IgD-negative memory B cell (primary cell): Measurements from ENCODE around the gene OOSP4A. TPM values are rescaled to one million over a fixed set of nuclear protein-coding genes. Genes with fewer than 3 reads are reported as not detected.
A peak's percentile ranks its signal among the peaks of the same experiment; 100 is the strongest.

ENCODE experiments used
- H3K27ac Mint-ChIP-seq, 3 donors: one replicate each; pipeline ENCODE4 v1.8.0; 2020 to 2022; ENCODE audit warnings: mild to moderate bottlenecking in 3 of 3, mixed read lengths in 3 of 3, moderate library complexity in 1 of 3
- H3K27me3 Mint-ChIP-seq: one replicate; pipeline ENCODE4 v1.8.0; 2021; ENCODE audit warnings: mixed read lengths
- H3K36me3 Mint-ChIP-seq: one replicate; pipeline ENCODE4 v1.8.0; 2020; ENCODE audit warnings: mild to moderate bottlenecking, mixed read lengths
- H3K4me1 Mint-ChIP-seq, 3 donors: one replicate each; pipeline ENCODE4 v1.8.0; 2020 to 2022; ENCODE audit warnings: mixed read lengths in 3 of 3, mild to moderate bottlenecking in 1 of 3
- H3K4me3 Mint-ChIP-seq, 4 donors: one replicate each; pipeline ENCODE4 v1.8.0; 2020 to 2022; ENCODE audit warnings: mild to moderate bottlenecking in 4 of 4, mixed read lengths in 4 of 4, moderate library complexity in 3 of 4
- H3K9me3 Mint-ChIP-seq, 3 donors: one replicate each; pipeline ENCODE4 v1.8.0; 2020 to 2021; ENCODE audit warnings: mixed read lengths in 3 of 3, mild to moderate bottlenecking in 1 of 3
- polyA plus RNA-seq: library from polyadenylated mRNA; unstranded; fragments of 300-500 nt; fragmentation: Illumina TruSeq; gene quantifications from one replicate; pipeline ENCODE4 v1.2.3, GENCODE V29; 2021

OOSP4A gene
- polyA plus RNA-seq, 1 donor from 2014 or later = not detected

DNA sequence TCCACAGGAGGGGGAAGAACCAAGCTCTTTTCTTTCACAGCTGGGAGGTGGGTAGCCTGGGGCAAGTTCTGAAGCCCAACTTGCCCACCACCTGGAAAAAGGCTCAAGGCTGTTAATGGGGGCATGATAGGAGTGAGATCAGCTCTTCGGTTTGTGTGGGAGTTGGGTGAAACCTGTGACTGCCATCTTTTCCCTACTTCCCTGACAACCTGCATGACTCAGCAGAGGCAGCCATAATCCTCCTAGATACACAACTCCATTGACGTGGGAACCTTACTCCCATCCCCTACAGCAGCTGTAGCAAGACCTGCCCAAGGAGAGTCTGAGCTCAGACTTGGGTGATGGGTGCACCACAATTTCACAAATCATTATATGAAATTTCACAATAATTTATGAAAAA, 39.9 kb downstream of the OOSP4A start:
- Mint-ChIP-seq H3K27me3 (peaks cover 6% of the 10 kb centered on the region), H3K4me3 (no peak overlapping the region), H3K27ac (peak overlapping the region in 1 of 3 donors; percentile 37), H3K4me1 (no peaks in the 10 kb centered on the region), H3K9me3 (no peaks in the 10 kb centered on the region), H3K36me3 (no peaks in the 10 kb centered on the region)

DNA sequence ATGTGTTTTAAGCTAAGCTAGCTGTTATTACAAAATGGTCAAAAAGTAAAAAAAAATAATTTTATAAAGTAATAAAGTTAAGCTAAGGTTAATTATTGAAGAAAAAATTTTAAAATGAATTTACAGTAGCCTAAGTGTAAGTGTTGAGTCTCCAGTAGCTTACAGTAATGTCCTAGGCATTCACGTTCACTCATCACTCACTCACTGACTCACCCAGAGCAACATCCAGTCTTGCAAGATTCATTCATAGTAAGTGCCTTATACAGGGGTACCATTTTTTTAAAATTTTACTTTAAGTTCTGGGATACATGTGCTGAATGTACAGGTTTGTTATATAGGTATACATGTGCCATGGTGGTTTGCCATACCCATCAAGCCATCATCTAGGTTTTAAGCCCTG, 41.5 kb downstream of the OOSP4A start:
- Mint-ChIP-seq H3K27ac (no peak overlapping the region), H3K9me3 (peaks cover 0 to 2% (median 0%) of the 10 kb centered on the region in 3 donors), H3K4me3 (no peak overlapping the region), H3K36me3 (no peaks in the 10 kb centered on the region), H3K27me3 (peaks cover 1% of the 10 kb centered on the region), H3K4me1 (no peaks in the 10 kb centered on the region)

DNA sequence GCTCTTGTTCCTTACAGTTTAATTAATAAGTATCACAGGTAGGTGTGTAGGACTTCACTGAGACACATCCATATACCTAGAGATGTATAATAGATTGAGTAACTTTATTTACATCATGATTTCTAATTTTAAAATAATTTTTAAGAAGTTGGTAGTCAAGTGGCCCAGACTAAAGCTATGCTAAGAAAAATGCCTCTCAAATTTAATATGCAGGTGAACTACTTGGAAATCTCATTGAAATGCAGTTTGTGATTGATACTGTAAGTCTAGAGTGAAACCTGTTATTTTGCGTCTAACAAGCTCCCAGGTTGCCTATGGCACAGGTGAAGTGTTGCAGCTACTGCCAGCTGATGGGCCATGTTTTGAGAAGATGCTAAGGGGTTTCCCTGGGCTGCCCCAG, 53.0 kb downstream of the OOSP4A start, which contains the start of gene OOSP4B:
OOSP4B (plus strand) TSS at position 301 of the 400 bp plus-strand sequence.
- no peaks in the 10 kb centered on the region for H3K9me3 Mint-ChIP-seq
- no peaks in the 10 kb centered on the region for H3K4me1 Mint-ChIP-seq

DNA sequence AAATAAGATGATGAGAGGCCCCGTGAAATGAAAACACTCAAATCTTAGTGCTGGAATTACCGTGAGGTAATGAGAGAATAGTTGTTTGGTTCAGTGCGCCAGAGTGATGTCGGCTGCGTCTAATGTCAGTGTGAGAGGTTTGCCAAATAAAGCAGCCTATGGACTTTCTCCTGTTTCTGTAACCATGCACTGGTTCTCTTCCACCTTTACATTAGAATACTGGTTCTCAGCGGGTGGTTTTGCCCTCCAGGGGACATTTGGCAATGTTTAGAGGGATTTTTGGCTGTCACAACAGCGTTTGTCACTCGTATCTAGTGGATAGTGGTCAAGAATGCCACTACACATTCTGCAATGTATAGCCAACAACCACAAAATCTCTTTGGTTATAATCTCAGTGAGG, 54.2 kb downstream of the OOSP4A start:
- H3K4me3 Mint-ChIP-seq = no peak overlapping the region

More for the DNA sequence above, 53.0 kb downstream of the OOSP4A start, which contains the start of gene OOSP4B:
- no peak within 1 kb of the TSS for H3K27ac Mint-ChIP-seq
- peaks cover 6% of the 10 kb centered on the region for H3K27me3 Mint-ChIP-seq
- no peak within 1 kb of the TSS for H3K4me3 Mint-ChIP-seq
- no peaks in the 10 kb centered on the region for H3K36me3 Mint-ChIP-seq

More for the DNA sequence above, 54.2 kb downstream of the OOSP4A start:
- Mint-ChIP-seq H3K4me1 (no peaks in the 10 kb centered on the region), H3K36me3 (no peaks in the 10 kb centered on the region), H3K27me3 (peaks cover 4% of the 10 kb centered on the region), H3K27ac (no peak overlapping the region), H3K9me3 (no peaks in the 10 kb centered on the region)

Other genes starting within 250 kb of the OOSP4A start
- 4.9 TPM for gene STX3, start 208.7 kb upstream of the OOSP4A start, polyA plus RNA-seq
- gene MRPL16, start 153.3 kb upstream of the OOSP4A start, polyA plus RNA-seq = 82.6 TPM
- not detected for gene CBLIF, start 118.5 kb upstream of the OOSP4A start, polyA plus RNA-seq
- not detected for gene TCN1, start 97.5 kb upstream of the OOSP4A start, polyA plus RNA-seq
- gene OOSP3, start 85.3 kb upstream of the OOSP4A start, polyA plus RNA-seq = not detected
- gene OOSP1, start 25.6 kb upstream of the OOSP4A start, polyA plus RNA-seq = not detected
- not detected for gene OOSP4B, start 53.1 kb downstream of the OOSP4A start, polyA plus RNA-seq
- gene OOSP2, start 76.4 kb downstream of the OOSP4A start, polyA plus RNA-seq = not detected
- not detected for gene MS4A3, start 92.6 kb downstream of the OOSP4A start, polyA plus RNA-seq
- not detected for gene MS4A2, start 124.6 kb downstream of the OOSP4A start, polyA plus RNA-seq
- 2.4 TPM for gene MS4A6A, start 219.1 kb downstream of the OOSP4A start, polyA plus RNA-seq